Osteoblast (primary cell): Measurements from ENCODE around the gene NDUFA3. TPM values are rescaled to one million over a fixed set of nuclear protein-coding genes. Genes with fewer than 3 reads are reported as not detected.
A peak's percentile ranks its signal among the peaks of the same experiment; 100 is the strongest.

Experiments
- DNase-seq: peaks from one replicate; pipeline ENCODE4 v3.0.0; 2011; ENCODE audit warnings: low spot score, mixed read lengths; ENCODE audit not compliant: insufficient read length; ENCODE audit errors: missing footprints
- H2AFZ ChIP-seq: 2 replicates; pipeline ENCODE4 v1.6.0; 2011; ENCODE audit warnings: mild to moderate bottlenecking, low read length
- H3K27ac ChIP-seq: 2 replicates; pipeline ENCODE4 v1.5.1; 2011; ENCODE audit warnings: mild to moderate bottlenecking, low read depth, low read length, moderate library complexity
- H3K27me3 ChIP-seq: 2 replicates; pipeline ENCODE4 v1.6.0; 2012; ENCODE audit warnings: mild to moderate bottlenecking, control low read depth, inconsistent platforms, low read length, moderate library complexity; ENCODE audit not compliant: insufficient read depth
- H3K36me3 ChIP-seq: 2 replicates; pipeline ENCODE4 v1.5.1; 2011; ENCODE audit warnings: mild to moderate bottlenecking, low read length, control low read depth, moderate library complexity; ENCODE audit not compliant: insufficient read depth
- H3K4me1 ChIP-seq: 2 replicates; pipeline ENCODE4 v1.5.1; 2011; ENCODE audit warnings: mild to moderate bottlenecking, low read length, control low read depth, moderate library complexity; ENCODE audit not compliant: insufficient read depth
- H3K4me2 ChIP-seq: 2 replicates; pipeline ENCODE4 v1.6.0; 2011; ENCODE audit warnings: mild to moderate bottlenecking, low read length; ENCODE audit not compliant: insufficient read depth
- H3K4me3 ChIP-seq: fragments of 200-600 bp; sonication (generic); 3 replicates; pipeline ENCODE4 v1.5.1; 2012; ENCODE audit warnings: mild to moderate bottlenecking, low read length, inconsistent platforms; ENCODE audit not compliant: insufficient read depth
- H3K79me2 ChIP-seq: 2 replicates; pipeline ENCODE4 v1.6.0; 2012; ENCODE audit warnings: mild to moderate bottlenecking, low read length, control low read depth, inconsistent platforms; ENCODE audit not compliant: insufficient read depth
- H3K9me3 ChIP-seq: 2 replicates; pipeline ENCODE4 v1.5.1; 2011; ENCODE audit warnings: low read depth, low read length, control low read depth
- H4K20me1 ChIP-seq: 2 replicates; pipeline ENCODE4 v1.6.0; 2012; ENCODE audit warnings: mild to moderate bottlenecking, low read length, control low read depth; ENCODE audit not compliant: insufficient read depth
- total RNA-seq: library from RNA; depleted of rRNA; stranded (reverse); fragments of >200 nt; gene quantifications from 2 replicates; pipeline ENCODE4 v1.2.3, GENCODE V29; 2012
- TF ChIP-seq, protein P1 (sequence below): IDR thresholded peaks from 2 replicates; pipeline ENCODE4 v1.5.1; 2011; ENCODE audit warnings: mild to moderate bottlenecking, low read depth, low read length, moderate library complexity; ENCODE audit errors: extremely low read depth

Gene NDUFA3
- total RNA-seq, 1 donor, result 8.3 TPM

DNA sequence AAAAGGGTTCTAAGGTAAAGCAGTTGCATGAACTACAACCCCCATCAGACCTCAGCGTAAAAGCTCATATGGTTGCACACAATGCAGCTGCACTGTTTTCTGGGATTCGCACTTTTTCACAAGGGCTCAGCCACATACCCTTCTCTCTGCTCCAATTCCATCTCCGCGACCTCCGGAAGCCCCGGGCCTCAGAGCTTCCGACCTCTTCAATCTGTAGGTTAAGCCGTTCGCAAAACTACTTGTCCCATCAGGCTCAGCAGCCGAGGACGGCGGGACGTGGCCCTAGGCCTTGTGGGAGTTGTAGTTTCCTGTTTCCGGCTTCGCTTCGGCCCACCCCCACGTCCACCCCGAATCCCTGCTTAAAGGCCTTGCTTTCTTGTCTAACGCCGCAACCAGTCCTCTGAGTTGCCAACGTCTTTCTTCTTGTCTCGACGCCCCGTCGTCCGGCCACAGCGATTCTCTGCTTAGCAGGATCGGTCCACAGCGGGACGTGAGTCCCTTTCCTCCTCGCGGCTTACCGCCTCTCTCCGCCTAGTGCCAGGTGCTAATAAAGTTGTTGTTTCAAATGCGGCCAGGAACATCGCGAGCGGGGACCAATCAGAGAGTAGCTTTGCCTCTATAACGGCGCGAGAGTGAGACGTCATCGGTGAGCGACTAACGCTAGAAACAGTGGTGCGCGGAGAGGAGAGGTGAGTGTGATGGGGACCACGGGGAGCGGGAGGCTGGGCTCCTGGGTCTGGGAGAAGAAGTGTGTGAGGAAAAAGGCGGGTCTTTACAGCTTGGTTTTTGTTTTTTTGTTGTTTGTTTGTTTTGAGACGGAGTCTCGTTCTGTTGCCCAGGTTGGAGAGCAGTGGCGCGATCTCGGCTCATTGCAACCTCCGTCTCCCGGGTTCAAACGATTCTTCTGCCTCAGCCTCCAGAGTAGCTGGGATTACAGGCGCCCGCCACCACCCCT lies 12.7 kb downstream of the NDUFA3 start, which contains the start of the genes PRPF31 and TFPT:
TSS of gene PRPF31 (plus strand) at position 646 of the 955 bp plus-strand sequence. CDS start 2,525 bp downstream, outside the sequence.
TSS of gene TFPT (minus strand) at position 549 of the 955 bp plus-strand sequence. CDS start at position 161, 388 bp downstream.
- peaks cover 45% of the 10 kb centered on the region for H3K79me2 ChIP-seq
- peaks cover 9% of the 10 kb centered on the region for H4K20me1 ChIP-seq
- H3K27me3 ChIP-seq, result no peaks in the 10 kb centered on the region
- H3K4me1 ChIP-seq, result peaks cover 9% of the 10 kb centered on the region
- peak within 1 kb of the TSS; percentile 85 for H3K4me3 ChIP-seq
- H3K4me2 ChIP-seq, result peak within 1 kb of the TSS; percentile 90
- H3K36me3 ChIP-seq, result peaks cover 24% of the 10 kb centered on the region
- H3K27ac ChIP-seq, result peak within 1 kb of the TSS; percentile 81
- TF ChIP-seq, protein P1, sequence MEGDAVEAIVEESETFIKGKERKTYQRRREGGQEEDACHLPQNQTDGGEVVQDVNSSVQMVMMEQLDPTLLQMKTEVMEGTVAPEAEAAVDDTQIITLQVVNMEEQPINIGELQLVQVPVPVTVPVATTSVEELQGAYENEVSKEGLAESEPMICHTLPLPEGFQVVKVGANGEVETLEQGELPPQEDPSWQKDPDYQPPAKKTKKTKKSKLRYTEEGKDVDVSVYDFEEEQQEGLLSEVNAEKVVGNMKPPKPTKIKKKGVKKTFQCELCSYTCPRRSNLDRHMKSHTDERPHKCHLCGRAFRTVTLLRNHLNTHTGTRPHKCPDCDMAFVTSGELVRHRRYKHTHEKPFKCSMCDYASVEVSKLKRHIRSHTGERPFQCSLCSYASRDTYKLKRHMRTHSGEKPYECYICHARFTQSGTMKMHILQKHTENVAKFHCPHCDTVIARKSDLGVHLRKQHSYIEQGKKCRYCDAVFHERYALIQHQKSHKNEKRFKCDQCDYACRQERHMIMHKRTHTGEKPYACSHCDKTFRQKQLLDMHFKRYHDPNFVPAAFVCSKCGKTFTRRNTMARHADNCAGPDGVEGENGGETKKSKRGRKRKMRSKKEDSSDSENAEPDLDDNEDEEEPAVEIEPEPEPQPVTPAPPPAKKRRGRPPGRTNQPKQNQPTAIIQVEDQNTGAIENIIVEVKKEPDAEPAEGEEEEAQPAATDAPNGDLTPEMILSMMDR, result no peak
- peak; percentile 99 for DNase-seq
- H3K9me3 ChIP-seq, result no peaks in the 10 kb centered on the region
- H2AFZ ChIP-seq, result peak within 1 kb of the TSS; percentile 97

DNA sequence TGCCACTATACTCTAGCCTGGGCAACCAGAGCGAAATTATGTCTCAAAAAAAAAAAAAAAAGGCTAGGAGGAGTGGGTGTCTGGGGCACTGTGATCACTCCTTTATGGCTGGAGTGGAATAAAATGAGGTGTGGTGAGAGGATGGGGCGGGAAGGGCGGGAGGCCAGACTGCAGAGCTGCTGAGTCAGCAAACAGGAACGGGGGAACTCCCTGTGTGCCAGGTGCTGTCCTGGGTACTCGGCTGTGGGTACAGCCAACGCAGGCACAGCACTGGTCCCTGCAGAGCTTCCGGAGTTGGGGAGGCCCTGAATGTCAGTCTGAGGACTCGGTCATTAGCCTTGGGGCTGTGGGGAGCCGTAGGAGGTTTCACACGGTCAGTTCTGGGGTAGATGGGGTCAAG lies 18.6 kb downstream of the NDUFA3 start:
- Histone ChIP-seq H3K27me3 (no peaks in the 10 kb centered on the region), H2AFZ (no peak overlapping the region), H3K4me1 (peaks cover 4% of the 10 kb centered on the region), H3K9me3 (no peaks in the 10 kb centered on the region), H3K79me2 (peaks cover 17% of the 10 kb centered on the region), H4K20me1 (peaks cover 7% of the 10 kb centered on the region), H3K36me3 (peaks cover 49% of the 10 kb centered on the region), H3K27ac (no peak overlapping the region), H3K4me3 (no peak overlapping the region), H3K4me2 (no peak overlapping the region)
- peak; percentile 73 for DNase-seq
- TF ChIP-seq, protein P1, result no peak

DNA sequence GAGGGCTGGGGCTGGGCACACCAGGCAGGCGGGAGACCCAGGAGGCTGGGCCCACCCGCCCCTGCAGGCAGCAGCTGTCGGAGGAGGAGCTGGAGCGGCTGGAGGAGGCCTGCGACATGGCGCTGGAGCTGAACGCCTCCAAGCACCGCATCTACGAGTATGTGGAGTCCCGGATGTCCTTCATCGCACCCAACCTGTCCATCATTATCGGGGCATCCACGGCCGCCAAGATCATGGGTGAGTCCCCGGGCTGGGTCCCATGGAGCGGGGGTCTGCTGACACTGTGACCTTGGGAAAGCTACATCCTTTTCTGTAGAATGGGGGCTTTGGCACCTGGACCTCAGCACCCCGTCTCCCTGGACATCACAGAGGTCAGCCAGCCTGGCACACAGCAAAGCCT lies 21.0 kb downstream of the NDUFA3 start:
- Histone ChIP-seq H2AFZ (no peak overlapping the region), H3K9me3 (no peaks in the 10 kb centered on the region), H3K36me3 (peaks cover 46% of the 10 kb centered on the region), H3K4me1 (no peaks in the 10 kb centered on the region), H3K27me3 (no peaks in the 10 kb centered on the region), H4K20me1 (no peaks in the 10 kb centered on the region), H3K27ac (no peak overlapping the region), H3K4me2 (no peak overlapping the region), H3K4me3 (no peak overlapping the region), H3K79me2 (no peaks in the 10 kb centered on the region)
- DNase-seq, result no peak
- TF ChIP-seq, protein P1, result no peak

DNA sequence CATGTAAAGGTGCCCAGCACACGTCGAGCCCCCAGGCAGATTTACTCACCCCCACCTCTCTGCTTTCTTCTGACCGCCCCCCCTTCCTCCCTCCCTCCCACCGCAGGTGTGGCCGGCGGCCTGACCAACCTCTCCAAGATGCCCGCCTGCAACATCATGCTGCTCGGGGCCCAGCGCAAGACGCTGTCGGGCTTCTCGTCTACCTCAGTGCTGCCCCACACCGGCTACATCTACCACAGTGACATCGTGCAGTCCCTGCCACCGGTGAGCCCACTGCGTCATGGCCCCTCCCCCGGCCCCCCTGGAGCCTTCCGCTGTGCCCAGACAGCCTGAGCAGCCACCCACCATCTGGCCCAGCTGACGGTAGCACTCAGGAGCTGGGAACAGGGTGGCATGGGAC lies 21.7 kb downstream of the NDUFA3 start:
- no peaks in the 10 kb centered on the region for H3K79me2 ChIP-seq
- H3K4me3 ChIP-seq, result no peak overlapping the region
- H3K9me3 ChIP-seq, result no peaks in the 10 kb centered on the region
- H3K36me3 ChIP-seq, result peaks cover 47% of the 10 kb centered on the region
- DNase-seq, result no peak
- H3K27me3 ChIP-seq, result no peaks in the 10 kb centered on the region
- TF ChIP-seq, protein P1, result no peak
- H3K4me2 ChIP-seq, result no peak overlapping the region
- no peak overlapping the region for H2AFZ ChIP-seq
- no peaks in the 10 kb centered on the region for H3K4me1 ChIP-seq
- no peaks in the 10 kb centered on the region for H4K20me1 ChIP-seq
- no peak overlapping the region for H3K27ac ChIP-seq
